KOPT-K1 (cell line): Measurements from ENCODE around the gene MAEA.
"Not testable (repeated sequence)": the region's sequence is repeated elsewhere in the genome, so short reads cannot be mapped to it uniquely, and the experiment has no call there.

Experiments used
- H3K27ac ChIP-seq: fragments of 200-600 bp; sonication (generic); 2 replicates; pipeline ENCODE4 v1.5.1; 2016; ENCODE audit warnings: antibody characterized with exemption, mild to moderate bottlenecking, low read depth, low read length; ENCODE audit not compliant: poor library complexity, severe bottlenecking
- H3K36me3 ChIP-seq: fragments of 200-600 bp; sonication (generic); 2 replicates; pipeline ENCODE4 v1.5.1; 2017; ENCODE audit warnings: antibody characterized with exemption, mild to moderate bottlenecking, low read length, moderate library complexity; ENCODE audit not compliant: insufficient read depth
- H3K9me3 ChIP-seq: fragments of 200-600 bp; sonication (generic); 2 replicates; pipeline ENCODE4 v1.5.1; 2017; ENCODE audit warnings: antibody characterized with exemption, low read length, mild to moderate bottlenecking; ENCODE audit not compliant: insufficient read depth, poor library complexity, severe bottlenecking

Gene MAEA

GRCh38 chr4:1285790-1286553 is 3.7 kb upstream of the MAEA start:
- H3K27ac ChIP-seq = no peak overlapping the region
- no peaks in the 10 kb centered on the region for H3K36me3 ChIP-seq
- peaks cover 20% of the 10 kb centered on the region for H3K9me3 ChIP-seq

GRCh38 chr4:1288786-1289185 is 905 bp upstream of the MAEA start:
- Histone ChIP-seq H3K36me3 (peaks cover 5% of the 10 kb centered on the region; the same call in 1 of the 2 replicates), H3K27ac (peak overlapping the region; percentile 85), H3K9me3 (peaks cover 20% of the 10 kb centered on the region)

GRCh38 chr4:1290165-1290977 is 680 bp downstream of the MAEA start:
- Histone ChIP-seq H3K36me3 (peaks cover 9% of the 10 kb centered on the region; the same call in 1 of the 2 replicates), H3K9me3 (peaks cover 19% of the 10 kb centered on the region), H3K27ac (peak overlapping the region; percentile 85)

- Histone ChIP-seq H3K36me3 (peaks cover 9% of the 10 kb centered on the region; the same call in 1 of the 2 replicates), H3K27ac (peak overlapping the region; percentile 85)
These were observed 1.4 kb downstream of the MAEA start for GRCh38 chr4:1291091-1291490.

GRCh38 chr4:1291996-1292702 is 2.5 kb downstream of the MAEA start:
- peaks cover 18% of the 10 kb centered on the region for H3K36me3 ChIP-seq
- no peak overlapping the region for H3K27ac ChIP-seq
- H3K9me3 ChIP-seq = peaks cover 1% of the 10 kb centered on the region

More at GRCh38 chr4:1291091-1291490, 1.4 kb downstream of the MAEA start:
- peaks cover 12% of the 10 kb centered on the region for H3K9me3 ChIP-seq

- not testable (repeated sequence) for H3K9me3 ChIP-seq, H3K27ac ChIP-seq
- peaks cover 23% of the 10 kb centered on the region for H3K36me3 ChIP-seq
These were observed 3.0 kb downstream of the MAEA start for GRCh38 chr4:1292703-1293011.

- Histone ChIP-seq H3K36me3 (peaks cover 31% of the 10 kb centered on the region), H3K9me3 (no peaks in the 10 kb centered on the region), H3K27ac (no peak overlapping the region)
These were observed 3.8 kb downstream of the MAEA start for GRCh38 chr4:1293531-1293941.

- H3K9me3 ChIP-seq = no peaks in the 10 kb centered on the region
- no peak overlapping the region for H3K27ac ChIP-seq
- H3K36me3 ChIP-seq = peaks cover 35% of the 10 kb centered on the region
These were observed 4.3 kb downstream of the MAEA start for GRCh38 chr4:1293991-1294390.

GRCh38 chr4:1294424-1294823 is 4.7 kb downstream of the MAEA start:
- no peak overlapping the region for H3K27ac ChIP-seq
- no peaks in the 10 kb centered on the region for H3K9me3 ChIP-seq
- H3K36me3 ChIP-seq = peaks cover 40% of the 10 kb centered on the region

- no peaks in the 10 kb centered on the region for H3K9me3 ChIP-seq
- no peak overlapping the region for H3K27ac ChIP-seq
- H3K36me3 ChIP-seq = peaks cover 44% of the 10 kb centered on the region
These were observed 5.2 kb downstream of the MAEA start for GRCh38 chr4:1294891-1295290.

- no peak overlapping the region for H3K27ac ChIP-seq
- H3K36me3 ChIP-seq = peaks cover 51% of the 10 kb centered on the region
- no peaks in the 10 kb centered on the region for H3K9me3 ChIP-seq
These were observed 5.8 kb downstream of the MAEA start for GRCh38 chr4:1295405-1296055.

GRCh38 chr4:1296324-1297022 is 6.8 kb downstream of the MAEA start:
- H3K27ac ChIP-seq = no peak overlapping the region
- H3K9me3 ChIP-seq = no peaks in the 10 kb centered on the region
- H3K36me3 ChIP-seq = peaks cover 60% of the 10 kb centered on the region

GRCh38 chr4:1297023-1297395 is 7.3 kb downstream of the MAEA start:
- Histone ChIP-seq H3K9me3 (no peaks in the 10 kb centered on the region), H3K27ac (no peak overlapping the region), H3K36me3 (peaks cover 65% of the 10 kb centered on the region)
